WERI-Rb-1 (cell line): ENCODE results near the gene UTY.

Experiments used
- DNase-seq: peaks from one replicate; pipeline ENCODE4 v3.0.0-alpha.2; 2020
- H3K27ac ChIP-seq: fragments of 250-450 bp; sonication (Bioruptor Pico); 2 replicates; pipeline ENCODE4 v1.5.1; 2020; ENCODE audit warnings: mild to moderate bottlenecking, moderate library complexity
- H3K27me3 ChIP-seq: fragments of 250-450 bp; sonication (Bioruptor Pico); 2 replicates; pipeline ENCODE4 v1.5.1; 2021; ENCODE audit warnings: mild to moderate bottlenecking, low read depth, moderate library complexity; ENCODE audit not compliant: insufficient read depth, severe bottlenecking
- H3K36me3 ChIP-seq: fragments of 250-450 bp; sonication (Bioruptor Pico); 2 replicates; pipeline ENCODE4 v1.5.1; 2020; ENCODE audit warnings: mild to moderate bottlenecking, moderate library complexity
- H3K4me3 ChIP-seq: 2 replicates; pipeline ENCODE4 v1.5.1; 2011; ENCODE audit warnings: low read depth, mild to moderate bottlenecking, control low read depth, low read length
- H3K9me3 ChIP-seq: fragments of 250-450 bp; sonication (Bioruptor Pico); 2 replicates; pipeline ENCODE4 v1.5.1; 2021; ENCODE audit warnings: mild to moderate bottlenecking, moderate library complexity; ENCODE audit not compliant: severe bottlenecking
- TF ChIP-seq, protein P1 (sequence below): IDR thresholded peaks from 2 replicates; pipeline ENCODE4 v1.5.1; 2011; ENCODE audit warnings: low read depth, mild to moderate bottlenecking, control low read depth, inconsistent platforms, low read length

UTY gene

DNA sequence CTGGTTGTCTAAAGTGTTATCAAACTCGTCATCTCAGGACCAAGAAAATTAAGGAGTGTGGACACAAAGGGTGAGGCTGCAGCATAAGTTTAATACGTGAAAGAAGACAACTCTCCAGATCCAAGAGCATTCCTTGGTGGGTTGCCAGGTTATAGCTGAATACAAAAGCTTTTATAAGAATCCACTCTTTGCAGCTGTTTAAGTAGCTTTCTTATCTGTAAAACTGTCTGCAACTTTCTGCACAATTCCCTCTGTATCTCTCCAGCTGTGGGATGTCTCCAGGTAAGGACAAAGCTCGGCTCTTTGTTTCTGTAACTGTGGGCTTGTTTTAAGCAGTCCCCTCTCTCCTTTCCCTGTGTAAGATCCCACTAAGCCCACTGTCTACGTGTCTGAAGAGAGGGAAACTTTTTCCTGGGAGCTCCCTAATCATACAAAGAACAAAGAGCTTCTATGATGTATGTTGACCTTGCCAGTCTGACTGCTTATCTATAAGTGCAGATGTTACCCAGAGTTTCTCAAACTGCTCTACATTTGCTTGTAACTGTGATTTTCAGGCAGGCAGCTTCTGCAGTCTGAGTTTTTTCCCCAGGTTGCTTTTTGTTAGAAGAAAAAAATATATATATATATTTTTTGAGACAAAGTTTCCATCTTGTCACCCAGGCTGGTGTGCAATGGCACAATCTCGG is 268.7 kb downstream of the UTY start:
- Histone ChIP-seq H3K4me3 (no peak overlapping the region), H3K27me3 (no peaks in the 10 kb centered on the region), H3K36me3 (no peaks in the 10 kb centered on the region), H3K27ac (no peak overlapping the region), H3K9me3 (no peaks in the 10 kb centered on the region)
- no peak for DNase-seq
- TF ChIP-seq, protein P1, sequence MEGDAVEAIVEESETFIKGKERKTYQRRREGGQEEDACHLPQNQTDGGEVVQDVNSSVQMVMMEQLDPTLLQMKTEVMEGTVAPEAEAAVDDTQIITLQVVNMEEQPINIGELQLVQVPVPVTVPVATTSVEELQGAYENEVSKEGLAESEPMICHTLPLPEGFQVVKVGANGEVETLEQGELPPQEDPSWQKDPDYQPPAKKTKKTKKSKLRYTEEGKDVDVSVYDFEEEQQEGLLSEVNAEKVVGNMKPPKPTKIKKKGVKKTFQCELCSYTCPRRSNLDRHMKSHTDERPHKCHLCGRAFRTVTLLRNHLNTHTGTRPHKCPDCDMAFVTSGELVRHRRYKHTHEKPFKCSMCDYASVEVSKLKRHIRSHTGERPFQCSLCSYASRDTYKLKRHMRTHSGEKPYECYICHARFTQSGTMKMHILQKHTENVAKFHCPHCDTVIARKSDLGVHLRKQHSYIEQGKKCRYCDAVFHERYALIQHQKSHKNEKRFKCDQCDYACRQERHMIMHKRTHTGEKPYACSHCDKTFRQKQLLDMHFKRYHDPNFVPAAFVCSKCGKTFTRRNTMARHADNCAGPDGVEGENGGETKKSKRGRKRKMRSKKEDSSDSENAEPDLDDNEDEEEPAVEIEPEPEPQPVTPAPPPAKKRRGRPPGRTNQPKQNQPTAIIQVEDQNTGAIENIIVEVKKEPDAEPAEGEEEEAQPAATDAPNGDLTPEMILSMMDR = no peak

DNA sequence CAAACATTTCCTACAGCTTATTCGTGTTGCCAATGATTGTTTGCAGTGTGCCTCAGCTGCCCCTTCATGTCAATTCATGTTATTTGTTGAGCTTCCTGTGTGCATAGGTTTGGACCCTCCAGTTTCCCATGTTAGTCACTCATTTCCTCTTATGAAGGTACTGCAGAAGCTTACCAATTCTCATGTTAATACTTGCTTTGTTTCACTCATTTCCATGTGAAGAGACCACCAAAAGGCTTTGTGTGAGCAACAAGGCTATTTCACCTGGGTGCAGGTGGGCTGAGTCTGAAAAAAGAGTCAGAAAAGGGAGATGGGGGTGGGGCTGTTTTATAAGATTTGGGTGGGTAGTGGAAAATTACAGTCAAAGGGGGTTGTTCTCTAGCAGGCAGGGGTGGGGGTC is 274.6 kb downstream of the UTY start:
- no peaks in the 10 kb centered on the region for H3K9me3 ChIP-seq
- no peak overlapping the region for H3K27ac ChIP-seq
- no peaks in the 10 kb centered on the region for H3K36me3 ChIP-seq
- H3K27me3 ChIP-seq = no peaks in the 10 kb centered on the region
- TF ChIP-seq, protein P1 = no peak
- DNase-seq = no peak
- H3K4me3 ChIP-seq = no peak overlapping the region
